SK-N-SH (cell line): ENCODE results near the gene PIP5K1B. TPM values are rescaled to one million over a fixed set of nuclear protein-coding genes. Genes with fewer than 3 reads are reported as not detected.

Experiments
- CTCF ChIA-PET: fragments of 300-600, 350-600 bp; formaldehyde crosslinking; extraction: SDS; loops from one replicate; lab custom pipeline; 2021; lab: Yijun Ruan, JAX
- POLR2A ChIA-PET: fragments of 350-600 bp; sonication (Branson Sonifier 250); formaldehyde crosslinking; extraction: SDS; loops from one replicate; lab custom pipeline; 2020; ENCODE audit warnings: antibody characterized with exemption, inconsistent platforms; lab: Yijun Ruan, JAX
- DNase-seq: peaks from one replicate; pipeline ENCODE4 v3.0.0; 2012
- H2AFZ ChIP-seq: fragments of 200-600 bp; sonication (generic); 2 replicates; pipeline ENCODE4 v1.8.1; 2016; ENCODE audit warnings: antibody characterized with exemption, mild to moderate bottlenecking, low read depth
- H3F3A ChIP-seq: fragments of 200-600 bp; sonication (generic); replicated peaks from 2 replicates; pipeline ENCODE3; 2016; ENCODE audit warnings: antibody characterized with exemption, mild to moderate bottlenecking; ENCODE audit not compliant: insufficient read depth
- H3K27ac ChIP-seq, 2 experiments: fragments of 200-500 bp in 1 of 2; fragments of 200-600 bp in 1 of 2; sonication (Bioruptor generic) in 1 of 2; sonication (generic), shearing (Covaris generic) in 1 of 2; 2 replicates each; pipeline versions ENCODE4 v1.5.1 to v1.6.1; 2014 to 2016; ENCODE audit warnings: low read depth in 2 of 2, inconsistent platforms in 1 of 2, low read length in 1 of 2, mild to moderate bottlenecking in 1 of 2, mixed read lengths in 1 of 2
- H3K27me3 ChIP-seq: fragments of 200-600 bp; sonication (generic), shearing (Covaris generic); 2 replicates; pipeline ENCODE4 v1.6.1; 2016; ENCODE audit warnings: mixed run types; ENCODE audit not compliant: insufficient read depth
- H3K36me3 ChIP-seq, 2 experiments: fragments of 200-500 bp in 1 of 2; fragments of 200-600 bp in 1 of 2; sonication (Bioruptor generic) in 1 of 2; sonication (generic) in 1 of 2; replicated peaks in 1 of 2; 2 replicates each; pipeline versions ENCODE3 to v1.5.1; 2014 to 2016; ENCODE audit warnings: low read length in 1 of 2, mild to moderate bottlenecking in 1 of 2; ENCODE audit not compliant: insufficient read depth in 2 of 2, control insufficient read depth in 1 of 2
- H3K4me1 ChIP-seq, 2 experiments: fragments of 200-500 bp in 1 of 2; fragments of 200-600 bp in 1 of 2; sonication (Bioruptor generic) in 1 of 2; sonication (generic), shearing (Covaris generic) in 1 of 2; 2 replicates each; pipeline versions ENCODE4 v1.5.1 to v1.6.1; 2014 to 2016; ENCODE audit warnings: low read depth in 1 of 2, low read length in 1 of 2, mixed run types in 1 of 2; ENCODE audit not compliant: insufficient read depth in 2 of 2, control insufficient read depth in 1 of 2
- H3K4me2 ChIP-seq: fragments of 200-600 bp; sonication (generic), shearing (Covaris generic); 2 replicates; pipeline ENCODE4 v1.6.1; 2017; ENCODE audit warnings: mixed run types
- H3K4me3 ChIP-seq, 2 experiments: fragments of 200-500 bp in 1 of 2; fragments of 200-600 bp in 1 of 2; sonication (Bioruptor generic) in 1 of 2; sonication (generic), shearing (Covaris generic) in 1 of 2; 2 replicates each; pipeline versions ENCODE4 v1.5.1 to v1.8.1; 2014 to 2016; ENCODE audit warnings: low read depth in 2 of 2, inconsistent platforms in 1 of 2, low read length in 1 of 2, mild to moderate bottlenecking in 1 of 2, mixed read lengths in 1 of 2, moderate library complexity in 1 of 2
- H3K79me2 ChIP-seq: fragments of 200-600 bp; sonication (generic); 2 replicates; pipeline ENCODE4 v1.8.1; 2017; ENCODE audit warnings: mild to moderate bottlenecking; ENCODE audit not compliant: insufficient read depth
- H3K9ac ChIP-seq: fragments of 200-600 bp; sonication (generic); 2 replicates; pipeline ENCODE4 v1.6.1; 2017; ENCODE audit warnings: mixed run types
- H3K9me2 ChIP-seq: fragments of 200-600 bp; sonication (generic); 2 replicates; pipeline ENCODE4 v1.6.1; 2017; ENCODE audit warnings: mixed run types
- H3K9me3 ChIP-seq: fragments of 200-600 bp; sonication (generic); 2 replicates; pipeline ENCODE4 v1.6.1; 2017; ENCODE audit warnings: mixed run types, mild to moderate bottlenecking, moderate library complexity
- H4K20me1 ChIP-seq: fragments of 200-600 bp; sonication (generic); 2 replicates; pipeline ENCODE4 v1.6.1; 2017; ENCODE audit warnings: mild to moderate bottlenecking, mixed run types; ENCODE audit not compliant: insufficient read depth
- CHD2 ChIP-seq: fragments of 150-350 bp; IDR thresholded peaks from 2 replicates; pipeline ENCODE4 v1.6.1; 2018; ENCODE audit warnings: low read length; ENCODE audit not compliant: partially characterized antibody
- CTCF ChIP-seq: fragments of 200-600 bp; sonication (generic); IDR thresholded peaks from 2 replicates; pipeline ENCODE4 v1.6.1; 2017; ENCODE audit warnings: antibody characterized with exemption, mild to moderate bottlenecking, moderate library complexity
- ELF1 ChIP-seq: IDR thresholded peaks from 2 replicates; pipeline ENCODE4 v1.4.0; 2012
- FOSL2 ChIP-seq: IDR thresholded peaks from 2 replicates; pipeline ENCODE4 v1.4.0; 2012; ENCODE audit warnings: low read depth, mild to moderate bottlenecking, moderate library complexity, borderline replicate concordance
- FOXJ3 ChIP-seq: sonication (generic); formaldehyde crosslinking; IDR thresholded peaks from 2 replicates; pipeline ENCODE4 v1.5.1; 2020; ENCODE audit warnings: mild to moderate bottlenecking, missing genetic modification reagents
- FOXM1 ChIP-seq: IDR thresholded peaks from 2 replicates; pipeline ENCODE4 v1.4.0; 2012; ENCODE audit warnings: low read depth, mild to moderate bottlenecking
- MXI1 ChIP-seq: IDR thresholded peaks from 2 replicates; pipeline ENCODE4 v1.6.1; 2012; ENCODE audit warnings: mild to moderate bottlenecking, low read depth, low read length, improper control_type of control experiment
- NRF1 ChIP-seq: IDR thresholded peaks from 2 replicates; pipeline ENCODE4 v1.6.1; 2012; ENCODE audit warnings: low read depth, mild to moderate bottlenecking, low read length
- REST ChIP-seq: IDR thresholded peaks from 2 replicates; pipeline ENCODE4 v1.6.1; 2012; ENCODE audit warnings: mild to moderate bottlenecking, low read depth, low read length, moderate library complexity
- TAF1 ChIP-seq: IDR thresholded peaks from 2 replicates; pipeline ENCODE4 v1.6.1; 2012; ENCODE audit warnings: low read depth, mild to moderate bottlenecking, low read length, moderate library complexity, borderline replicate concordance
- TCF12 ChIP-seq: IDR thresholded peaks from 2 replicates; pipeline ENCODE4 v1.4.0; 2012
- USF2 ChIP-seq: fragments of 150-350 bp; IDR thresholded peaks from 2 replicates; pipeline ENCODE4 v1.6.1; 2017; ENCODE audit warnings: antibody characterized with exemption, low read length, low read depth, borderline replicate concordance
- ZBTB33 ChIP-seq: IDR thresholded peaks from 2 replicates; pipeline ENCODE4 v1.4.0; 2012; ENCODE audit warnings: low read depth, borderline replicate concordance
- WGBS: methylation state at CpG from one replicate; pipeline ENCODE4 v1.1.6; 2017; ENCODE audit warnings: low lambda C conversion rate; 5-methylcytosine and 5-hydroxymethylcytosine counted together
- polyA plus RNA-seq, 3 experiments: library from polyadenylated mRNA; depleted of rRNA; stranded (reverse); fragments of >200 nt; gene quantifications; 2 replicates each; pipeline ENCODE4 v1.2.3, GENCODE V29; 2012
- TF ChIP-seq, protein P1 (sequence below): fragments of 150-350 bp; IDR thresholded peaks from 2 replicates; pipeline ENCODE4 v1.6.1; 2016; ENCODE audit warnings: mild to moderate bottlenecking, low read depth, low read length
- TF ChIP-seq, protein P2 (sequence below): IDR thresholded peaks from 2 replicates; pipeline ENCODE4; 2012

Gene PIP5K1B
- polyA plus RNA-seq, 1 of the 3 experiments (the other 2 are of a cell fraction): not detected

DNA sequence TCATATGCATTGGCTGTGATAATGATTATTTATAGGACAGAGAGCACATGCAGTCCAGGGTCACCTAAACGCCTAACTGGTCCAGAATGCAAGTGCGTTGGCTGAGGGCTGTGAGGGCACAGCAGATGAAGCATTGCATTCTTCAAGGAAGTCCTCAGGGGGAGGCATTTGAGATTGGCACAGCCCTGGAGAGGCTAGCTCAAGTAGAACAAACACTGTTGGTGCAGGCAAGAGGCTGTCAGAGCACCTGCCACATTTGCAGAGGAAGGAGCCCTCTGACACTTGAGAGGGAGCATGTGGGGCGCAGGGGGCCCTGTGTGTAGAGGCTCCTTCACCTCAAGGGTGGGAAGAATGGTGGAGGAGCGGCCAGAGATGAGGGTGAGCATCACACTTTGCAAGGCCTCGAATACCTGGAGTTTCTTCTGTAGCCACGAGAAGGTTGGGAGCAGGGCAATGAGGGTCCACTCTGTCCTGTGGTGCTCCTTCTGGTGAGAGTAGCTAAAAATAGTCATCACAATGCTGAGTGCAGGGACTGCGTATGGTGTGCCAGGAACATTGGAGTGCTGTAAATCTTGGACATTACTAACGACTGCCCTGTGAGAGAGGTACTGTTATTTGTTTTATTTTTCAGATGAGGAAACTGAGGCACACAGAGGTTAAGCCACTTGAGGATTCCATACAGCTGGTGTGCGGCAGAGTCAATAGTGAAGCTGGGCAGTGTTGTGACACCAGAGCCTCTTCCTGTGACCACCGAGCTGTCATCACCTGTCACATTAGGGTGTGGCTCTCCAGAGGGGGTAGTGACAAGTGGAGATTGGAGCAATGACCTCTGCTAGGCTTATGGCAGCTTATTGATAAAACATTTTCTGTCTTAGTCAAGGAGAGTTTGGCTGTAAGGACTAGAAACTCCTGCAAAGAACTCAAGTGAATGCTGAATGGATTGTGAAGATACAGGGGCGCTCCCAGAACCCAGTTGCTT lies 100.2 kb downstream of the PIP5K1B start:
- H3K9ac ChIP-seq: no peak overlapping the region
- TF ChIP-seq USF2 (no peak), TCF12 (no peak), MXI1 (no peak), REST (no peak), FOSL2 (no peak), ZBTB33 (no peak), CTCF (no peak), TAF1 (no peak), NRF1 (no peak), FOXM1 (no peak), CHD2 (no peak), FOXJ3 (CRISPR knock-in tag) (no peak), ELF1 (no peak)
- TF ChIP-seq, protein P1, sequence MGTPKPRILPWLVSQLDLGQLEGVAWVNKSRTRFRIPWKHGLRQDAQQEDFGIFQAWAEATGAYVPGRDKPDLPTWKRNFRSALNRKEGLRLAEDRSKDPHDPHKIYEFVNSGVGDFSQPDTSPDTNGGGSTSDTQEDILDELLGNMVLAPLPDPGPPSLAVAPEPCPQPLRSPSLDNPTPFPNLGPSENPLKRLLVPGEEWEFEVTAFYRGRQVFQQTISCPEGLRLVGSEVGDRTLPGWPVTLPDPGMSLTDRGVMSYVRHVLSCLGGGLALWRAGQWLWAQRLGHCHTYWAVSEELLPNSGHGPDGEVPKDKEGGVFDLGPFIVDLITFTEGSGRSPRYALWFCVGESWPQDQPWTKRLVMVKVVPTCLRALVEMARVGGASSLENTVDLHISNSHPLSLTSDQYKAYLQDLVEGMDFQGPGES: no peak
- TF ChIP-seq, protein P2, sequence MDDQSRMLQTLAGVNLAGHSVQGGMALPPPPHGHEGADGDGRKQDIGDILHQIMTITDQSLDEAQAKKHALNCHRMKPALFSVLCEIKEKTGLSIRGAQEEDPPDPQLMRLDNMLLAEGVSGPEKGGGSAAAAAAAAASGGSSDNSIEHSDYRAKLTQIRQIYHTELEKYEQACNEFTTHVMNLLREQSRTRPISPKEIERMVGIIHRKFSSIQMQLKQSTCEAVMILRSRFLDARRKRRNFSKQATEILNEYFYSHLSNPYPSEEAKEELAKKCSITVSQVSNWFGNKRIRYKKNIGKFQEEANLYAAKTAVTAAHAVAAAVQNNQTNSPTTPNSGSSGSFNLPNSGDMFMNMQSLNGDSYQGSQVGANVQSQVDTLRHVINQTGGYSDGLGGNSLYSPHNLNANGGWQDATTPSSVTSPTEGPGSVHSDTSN: no peak
- CTCF ChIA-PET: no interaction called here

More for the DNA sequence above, 100.2 kb downstream of the PIP5K1B start:
- H3K4me2 ChIP-seq: no peak overlapping the region
- H3K4me1 ChIP-seq: no peaks in the 10 kb centered on the region
- H3K4me3 ChIP-seq: no peak overlapping the region
- no peak overlapping the region for H2AFZ ChIP-seq
- peaks cover 30% of the 10 kb centered on the region for H3K27me3 ChIP-seq
- POLR2A ChIA-PET: no interaction called here
- no peak overlapping the region for H3K27ac ChIP-seq
- no peaks in the 10 kb centered on the region for H4K20me1 ChIP-seq
- no peaks in the 10 kb centered on the region for H3F3A ChIP-seq
- no peaks in the 10 kb centered on the region for H3K79me2 ChIP-seq
- no peak for DNase-seq
- H3K36me3 ChIP-seq: no peaks in the 10 kb centered on the region
- H3K9me2 ChIP-seq: no peaks in the 10 kb centered on the region
- no peaks in the 10 kb centered on the region for H3K9me3 ChIP-seq
- WGBS: 5% methylated on average over 11 of the region's 11 CpGs
